HG02884 (cell line): ENCODE results near the gene NDUFB6.
"Not testable (repeated sequence)": the region's sequence is repeated elsewhere in the genome, so short reads cannot be mapped to it uniquely, and the experiment has no call there.

Experiments used
- ATAC-seq: cut with Tn5 transposase; IDR thresholded peaks from one replicate; pipeline ENCODE4 v1.9.1; 2021; ENCODE audit warnings: mild to moderate bottlenecking, moderate library complexity; ENCODE audit not compliant: unreplicated experiment

The NDUFB6 gene

GRCh38 chr9:32571969-32572899 lies 725 bp downstream of the NDUFB6 start:
- ATAC-seq: peak; percentile 87

- no peak for ATAC-seq
Observed at GRCh38 chr9:32570262-32570661, 2.7 kb downstream of the NDUFB6 start.

GRCh38 chr9:32566770-32567169 lies 6.2 kb downstream of the NDUFB6 start:
- ATAC-seq: no peak

GRCh38 chr9:32565967-32566366 lies 7.0 kb downstream of the NDUFB6 start:
- ATAC-seq: no peak

- no peak for ATAC-seq
Observed at GRCh38 chr9:32558408-32558934, 14.5 kb downstream of the NDUFB6 start.

- ATAC-seq: no peak
Observed at GRCh38 chr9:32554591-32554990, 18.4 kb downstream of the NDUFB6 start.

- ATAC-seq: no peak
Observed at GRCh38 chr9:32554107-32554506, 18.9 kb downstream of the NDUFB6 start.

GRCh38 chr9:32552172-32552872 lies 20.6 kb downstream of the NDUFB6 start, which contains the start of the genes SMIM27 and TOPORS:
SMIM27 (plus strand) TSS chr9:32552327; CDS start chr9:32552435, 108 bp downstream.
TOPORS (minus strand) TSS chr9:32552586; CDS start chr9:32552436, 150 bp downstream.
- peak; percentile 69 for ATAC-seq

GRCh38 chr9:32551276-32552051 lies 21.5 kb downstream of the NDUFB6 start:
- ATAC-seq: peak; percentile 4

- peak; percentile 56 for ATAC-seq
Observed at GRCh38 chr9:32550562-32551275, 22.2 kb downstream of the NDUFB6 start.

GRCh38 chr9:32550150-32550561 lies 22.8 kb downstream of the NDUFB6 start:
- no peak for ATAC-seq

- not testable (repeated sequence) for ATAC-seq
Observed at GRCh38 chr9:32548213-32548612, 24.7 kb downstream of the NDUFB6 start.

GRCh38 chr9:32545884-32546283 lies 27.1 kb downstream of the NDUFB6 start:
- no peak for ATAC-seq

- no peak for ATAC-seq
Observed at GRCh38 chr9:32543047-32543446, 29.9 kb downstream of the NDUFB6 start.

- ATAC-seq: no peak
Observed at GRCh38 chr9:32533816-32534215, 39.1 kb downstream of the NDUFB6 start.

- no peak for ATAC-seq
Observed at GRCh38 chr9:32533336-32533735, 39.6 kb downstream of the NDUFB6 start.

- ATAC-seq: no peak
Observed at GRCh38 chr9:32526707-32527048, 46.3 kb downstream of the NDUFB6 start.

GRCh38 chr9:32526041-32526706 lies 46.8 kb downstream of the NDUFB6 start, which contains the start of gene RIGI:
RIGI (minus strand) TSS chr9:32526196; CDS start chr9:32526166, 30 bp downstream.
- peak; percentile 72 for ATAC-seq

- no peak for ATAC-seq
Observed at GRCh38 chr9:32525709-32526030, 47.3 kb downstream of the NDUFB6 start.
